ENCODE measurements around the gene PSMB7.

Gene PSMB7

DNA sequence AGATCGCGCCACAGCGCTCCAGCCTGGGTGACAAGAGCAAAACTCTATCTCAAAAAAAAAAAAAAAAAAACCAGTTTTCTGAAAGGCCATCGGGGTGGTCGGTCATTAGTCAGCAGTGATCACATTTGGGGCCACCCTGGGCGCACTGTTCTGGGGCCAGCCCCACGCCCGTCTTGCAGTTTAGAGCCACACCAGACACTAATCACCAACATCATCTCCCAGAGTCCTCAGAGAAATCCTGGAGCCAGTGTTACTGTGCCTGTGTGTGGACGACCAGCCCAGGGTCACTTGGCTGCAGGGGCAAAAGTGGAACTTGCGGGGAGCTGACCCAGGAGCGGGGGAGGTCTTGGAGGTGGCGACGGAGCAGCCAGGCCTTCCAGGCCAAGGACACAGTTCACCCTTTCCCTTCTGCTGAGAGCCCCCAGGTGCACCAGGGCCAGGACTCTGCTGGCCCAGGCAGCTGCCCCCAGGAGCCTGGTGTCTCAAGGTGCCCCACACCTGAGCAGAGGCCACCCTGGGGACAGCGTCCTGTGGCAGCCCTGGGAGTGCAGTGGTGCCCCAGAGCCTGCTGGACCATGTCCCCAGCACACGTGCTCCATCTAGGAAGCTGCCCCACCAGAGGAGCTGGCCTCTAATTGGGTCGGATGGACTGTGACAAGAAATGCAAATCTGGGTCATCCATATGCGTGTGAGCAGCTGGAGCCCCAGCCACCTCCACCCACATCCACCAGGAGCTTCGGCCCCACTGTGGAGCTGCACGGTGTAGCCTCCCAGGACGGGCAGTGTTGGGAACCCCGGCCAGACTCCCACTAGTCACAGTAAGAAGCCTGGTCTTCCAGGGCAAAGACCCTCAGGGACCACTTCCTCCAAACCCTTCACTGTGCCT lies 106.4 kb downstream of the PSMB7 start:
- in situ Hi-C loops (cut with MboI; ENCODE audit: low sequenced_read_pairs), result no loop called here

GRCh38 chr9:124307379-124308030 lies 107.7 kb downstream of the PSMB7 start:
- in situ Hi-C loops (cut with MboI; ENCODE audit: low sequenced_read_pairs), result no loop called here

- in situ Hi-C loops (cut with MboI; ENCODE audit: low sequenced_read_pairs), result no loop called here
Observed at GRCh38 chr9:124306098-124306735, 109.0 kb downstream of the PSMB7 start.

DNA sequence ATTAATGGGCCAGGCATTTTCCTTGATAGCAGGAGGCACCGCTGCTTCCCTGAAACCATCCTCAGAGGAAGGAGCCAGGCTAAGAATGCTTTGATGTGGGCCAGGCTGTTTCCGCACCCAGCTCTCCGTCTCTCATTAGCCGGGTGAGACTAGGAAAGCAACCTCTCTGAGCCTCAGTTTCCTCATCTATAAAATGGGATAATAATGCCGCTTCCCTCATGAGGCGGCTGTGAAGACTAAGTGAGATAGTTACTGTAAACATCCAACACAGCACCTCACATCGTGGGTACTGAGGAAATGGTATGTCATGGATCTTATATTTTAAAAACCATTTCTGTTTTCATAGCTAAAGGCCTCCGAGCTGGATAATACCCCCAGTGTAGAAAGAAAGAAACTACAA lies 111.0 kb downstream of the PSMB7 start:
- in situ Hi-C loops (cut with MboI; ENCODE audit: low sequenced_read_pairs), result no loop called here

DNA sequence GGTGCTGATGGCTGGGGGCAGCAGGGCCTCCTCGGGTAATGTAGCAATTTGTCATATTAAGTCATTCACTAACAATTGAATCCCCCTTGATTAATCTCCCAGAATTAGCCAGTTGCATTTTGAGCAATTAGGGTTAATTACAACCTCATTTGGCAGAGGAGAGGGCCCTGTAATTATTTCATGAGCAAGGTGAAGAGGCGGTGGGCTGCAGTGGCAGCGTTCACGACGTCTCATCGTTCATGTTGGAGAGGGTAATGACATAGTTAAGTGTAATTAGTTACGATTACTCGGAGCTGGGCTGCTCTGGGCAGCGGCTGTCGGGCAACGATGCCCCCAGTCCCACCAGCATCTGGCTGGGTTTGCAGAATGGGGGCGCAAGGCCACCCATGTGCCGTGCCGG lies 111.5 kb downstream of the PSMB7 start:
- in situ Hi-C loops (cut with MboI; ENCODE audit: low sequenced_read_pairs), result no loop called here
